Measurements from ENCODE around the gene LAIR1.

LAIR1 gene

GRCh38 chr19:54407780-54408179, 43.0 kb upstream of the LAIR1 start:
- POLR2A ChIA-PET: no interaction called here
- no peak for DNase-seq (ENCODE audit: extremely low spot score)
- TF ChIP-seq L3MBTL2 (conservative IDR thresholded peaks at IDR 0.05) (no peak), NFRKB (IDR thresholded peaks at IDR 0.05) (no peak), ARNT (IDR thresholded peaks at IDR 0.05) (no peak), ZNF384 (IDR thresholded peaks at IDR 0.05) (no peak), CTBP1 (IDR thresholded peaks at IDR 0.05; ENCODE audit: borderline replicate concordance) (no peak), FOXK2 (IDR thresholded peaks at IDR 0.05) (no peak), SP1 (IDR thresholded peaks at IDR 0.05) (no peak), HDGF (IDR thresholded peaks at IDR 0.05; ENCODE audit: borderline replicate concordance) (no peak)
- CTCF ChIA-PET: no interaction called here

GRCh38 chr19:54405628-54406027, 40.9 kb upstream of the LAIR1 start:
- TF ChIP-seq PKNOX1 (IDR thresholded peaks at IDR 0.05) (no peak), FOXK2 (IDR thresholded peaks at IDR 0.05) (no peak), CTBP1 (IDR thresholded peaks at IDR 0.05; ENCODE audit: borderline replicate concordance) (no peak)
- CTCF ChIA-PET: no interaction called here
- POLR2A ChIA-PET: no interaction called here
- no peak for DNase-seq (ENCODE audit: extremely low spot score)

DNA sequence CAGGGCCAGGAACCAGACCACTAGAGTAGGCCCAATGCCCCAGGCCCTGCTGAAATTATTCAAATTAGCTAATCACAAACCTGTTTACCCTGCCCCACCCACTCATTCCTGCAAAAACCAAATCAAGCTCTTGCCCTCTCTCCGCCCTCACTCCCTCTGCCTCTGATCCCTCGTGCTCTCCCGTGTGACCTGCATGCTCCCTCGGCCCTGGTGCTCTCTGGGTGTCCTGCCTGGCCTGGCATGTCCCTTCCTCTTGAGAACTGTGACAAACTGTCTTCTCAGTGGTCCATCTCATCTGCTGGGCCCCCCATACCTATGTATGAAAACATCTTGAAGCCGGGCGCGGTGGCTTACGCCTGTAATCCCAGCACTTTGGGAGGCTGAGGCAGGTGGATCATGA, 38.3 kb upstream of the LAIR1 start:
- TF ChIP-seq FOXM1 (IDR thresholded peaks at IDR 0.05; ENCODE audit: borderline replicate concordance) (no peak), ZNF384 (IDR thresholded peaks at IDR 0.05) (no peak), SUZ12 (IDR thresholded peaks at IDR 0.05) (no peak), LEF1 (IDR thresholded peaks at IDR 0.05; ENCODE audit: borderline replicate concordance) (no peak), NFRKB (IDR thresholded peaks at IDR 0.05) (no peak), PKNOX1 (IDR thresholded peaks at IDR 0.05) (no peak), FOXA1 (IDR thresholded peaks at IDR 0.05) (no peak), TARDBP (IDR thresholded peaks at IDR 0.05) (no peak), ARNT (IDR thresholded peaks at IDR 0.05) (no peak), BHLHE40 (IDR thresholded peaks at IDR 0.05; ENCODE audit: borderline replicate concordance) (no peak), CTBP1 (IDR thresholded peaks at IDR 0.05; ENCODE audit: borderline replicate concordance) (no peak), FOXK2 (IDR thresholded peaks at IDR 0.05) (no peak), HDGF (IDR thresholded peaks at IDR 0.05; ENCODE audit: borderline replicate concordance) (no peak), SP1 (IDR thresholded peaks at IDR 0.05) (no peak), L3MBTL2 (conservative IDR thresholded peaks at IDR 0.05) (no peak), ELF4 (IDR thresholded peaks at IDR 0.05) (no peak)
- POLR2A ChIA-PET: interaction anchor here (1.5 kb wide), 1 partner anchor 13 kb away, joined by 3 read pairs; no protein-coding TSS in a partner anchor
- CTCF ChIA-PET: interaction anchor here (1.6 kb wide), 1 partner anchor 12 kb away, joined by 3 read pairs; no protein-coding TSS in a partner anchor
- DNase-seq (ENCODE audit: extremely low spot score): no peak

DNA sequence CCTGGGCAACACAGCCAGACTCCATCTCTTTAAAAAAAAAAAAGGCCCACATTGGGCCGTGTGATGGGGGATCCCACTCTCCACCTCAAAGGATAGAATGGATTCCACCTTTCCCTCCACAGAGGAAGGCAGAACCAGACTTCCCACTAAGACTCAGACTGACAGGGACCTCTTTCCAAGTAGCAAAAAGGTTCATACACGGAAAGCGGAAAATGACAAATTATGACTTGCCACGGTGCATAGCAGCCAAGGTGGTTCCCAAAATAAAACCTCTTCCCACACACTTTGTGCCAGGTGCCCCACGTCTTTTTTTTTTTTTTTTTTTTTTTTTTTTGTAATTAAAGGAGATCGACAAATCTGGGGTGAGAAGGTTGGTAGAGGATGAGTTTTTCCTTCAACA, 36.2 kb upstream of the LAIR1 start:
- TF ChIP-seq FOXK2 (IDR thresholded peaks at IDR 0.05): no peak
- no peak for TF ChIP-seq ELF4 (IDR thresholded peaks at IDR 0.05)
- no peak for TF ChIP-seq SP1 (IDR thresholded peaks at IDR 0.05)
- no peak for TF ChIP-seq TARDBP (IDR thresholded peaks at IDR 0.05)
- DNase-seq (ENCODE audit: extremely low spot score): no peak
- ChIA-PET POLR2A (no interaction called here), CTCF (no interaction called here)

- ChIA-PET POLR2A (no interaction called here), CTCF (no interaction called here)
- DNase-seq (ENCODE audit: extremely low spot score): no peak
- TF ChIP-seq SP1 (IDR thresholded peaks at IDR 0.05) (no peak), TARDBP (IDR thresholded peaks at IDR 0.05) (no peak), FOXM1 (IDR thresholded peaks at IDR 0.05; ENCODE audit: borderline replicate concordance) (no peak), PKNOX1 (IDR thresholded peaks at IDR 0.05) (no peak), ELF4 (IDR thresholded peaks at IDR 0.05) (no peak)
Measured at GRCh38 chr19:54399189-54399588, 34.5 kb upstream of the LAIR1 start.

- DNase-seq (ENCODE audit: extremely low spot score): no peak
- CTCF ChIA-PET: no interaction called here
- TF ChIP-seq FOXM1 (IDR thresholded peaks at IDR 0.05; ENCODE audit: borderline replicate concordance) (no peak), ARNT (IDR thresholded peaks at IDR 0.05) (no peak), SP1 (IDR thresholded peaks at IDR 0.05) (no peak)
Measured at GRCh38 chr19:54395685-54396084, 31.0 kb upstream of the LAIR1 start.

GRCh38 chr19:54393381-54393780, 28.6 kb upstream of the LAIR1 start:
- ChIA-PET CTCF (no interaction called here), POLR2A (no interaction called here)
- DNase-seq (ENCODE audit: extremely low spot score): no peak
- TF ChIP-seq SUZ12 (IDR thresholded peaks at IDR 0.05): no peak
- TF ChIP-seq FOXA1 (IDR thresholded peaks at IDR 0.05): no peak
- TF ChIP-seq L3MBTL2 (conservative IDR thresholded peaks at IDR 0.05): no peak
- TF ChIP-seq LEF1 (IDR thresholded peaks at IDR 0.05; ENCODE audit: borderline replicate concordance): no peak
- no peak for TF ChIP-seq HDGF (IDR thresholded peaks at IDR 0.05; ENCODE audit: borderline replicate concordance)

More at GRCh38 chr19:54395685-54396084, 31.0 kb upstream of the LAIR1 start:
- POLR2A ChIA-PET: no interaction called here

DNA sequence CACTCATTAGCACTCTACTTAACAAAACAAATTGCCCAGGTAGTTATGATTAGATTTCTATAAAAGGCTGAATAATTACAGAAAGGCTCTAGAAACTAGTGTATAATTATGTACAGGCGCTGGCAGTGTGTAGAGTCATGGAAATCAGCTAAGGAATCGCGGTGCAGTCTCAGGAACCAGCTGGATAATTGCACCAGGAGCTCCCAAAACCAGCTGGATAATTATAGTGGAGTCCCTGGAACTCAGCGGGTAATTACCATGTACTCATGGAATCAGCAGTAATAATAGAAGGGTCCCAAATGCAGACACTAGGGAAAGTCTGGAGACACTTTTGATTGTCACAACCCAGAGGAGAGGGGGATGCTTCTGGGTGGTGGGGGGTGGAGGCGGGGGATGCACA, 27.4 kb upstream of the LAIR1 start:
- ChIA-PET POLR2A (no interaction called here), CTCF (interaction anchor here (1.3 kb wide), 1 partner anchor 10 kb away, joined by 3 read pairs; no protein-coding TSS in a partner anchor)
- TF ChIP-seq ELF4 (IDR thresholded peaks at IDR 0.05) (no peak), HDGF (IDR thresholded peaks at IDR 0.05; ENCODE audit: borderline replicate concordance) (no peak), FOXM1 (IDR thresholded peaks at IDR 0.05; ENCODE audit: borderline replicate concordance) (no peak), PKNOX1 (IDR thresholded peaks at IDR 0.05) (no peak), L3MBTL2 (conservative IDR thresholded peaks at IDR 0.05) (no peak), CTBP1 (IDR thresholded peaks at IDR 0.05; ENCODE audit: borderline replicate concordance) (no peak), ZNF384 (IDR thresholded peaks at IDR 0.05) (no peak), FOXK2 (IDR thresholded peaks at IDR 0.05) (no peak), SUZ12 (IDR thresholded peaks at IDR 0.05) (no peak), LEF1 (IDR thresholded peaks at IDR 0.05; ENCODE audit: borderline replicate concordance) (no peak), SP1 (IDR thresholded peaks at IDR 0.05) (no peak), BHLHE40 (IDR thresholded peaks at IDR 0.05; ENCODE audit: borderline replicate concordance) (no peak), FOXA1 (IDR thresholded peaks at IDR 0.05) (no peak), ARNT (IDR thresholded peaks at IDR 0.05) (no peak), NFRKB (IDR thresholded peaks at IDR 0.05) (no peak)
- DNase-seq (ENCODE audit: extremely low spot score): no peak
